ENCODE results near the gene SKAP2.

- no peak for TF ChIP-seq POLR2A (IDR thresholded peaks at IDR 0.05)
- no peak for TF ChIP-seq POLR2AphosphoS5 (IDR thresholded peaks at IDR 0.05)
- TF ChIP-seq CTCF (IDR thresholded peaks at IDR 0.05) = peak in 4 of 6 experiments; percentile 43 to 63 (median 47)
Measured at GRCh38 chr7:26681819-26682418, 182.5 kb downstream of the SKAP2 start.
